HG02943 (cell line): ENCODE measurements around the gene FAM169A.
"Not testable (repeated sequence)": the region's sequence is repeated elsewhere in the genome, so short reads cannot be mapped to it uniquely, and the experiment has no call there.

Source experiments
- ATAC-seq: cut with Tn5 transposase; IDR thresholded peaks from one replicate; pipeline ENCODE4 v1.9.1; 2021; ENCODE audit warnings: mild to moderate bottlenecking, low read depth, moderate library complexity; ENCODE audit not compliant: unreplicated experiment

Gene FAM169A

GRCh38 chr5:74870299-74871067 lies 4.3 kb upstream of the FAM169A start:
- ATAC-seq, result no peak

- not testable (repeated sequence) for ATAC-seq
These were observed 3.2 kb upstream of the FAM169A start for GRCh38 chr5:74869414-74869813.

- no peak for ATAC-seq
These were observed 492 bp upstream of the FAM169A start for GRCh38 chr5:74866596-74867162.

- ATAC-seq, result no peak
These were observed 857 bp downstream of the FAM169A start for GRCh38 chr5:74865256-74865803.

GRCh38 chr5:74864823-74865222 lies 1.4 kb downstream of the FAM169A start:
- no peak for ATAC-seq

GRCh38 chr5:74863726-74864125 lies 2.5 kb downstream of the FAM169A start:
- no peak for ATAC-seq

- ATAC-seq, result no peak
These were observed 4.0 kb downstream of the FAM169A start for GRCh38 chr5:74862221-74862620.

GRCh38 chr5:74856975-74857374 lies 9.2 kb downstream of the FAM169A start:
- not testable (repeated sequence) for ATAC-seq

GRCh38 chr5:74853256-74853655 lies 12.9 kb downstream of the FAM169A start:
- no peak for ATAC-seq

- ATAC-seq, result no peak
These were observed 14.4 kb downstream of the FAM169A start for GRCh38 chr5:74851684-74852353.

GRCh38 chr5:74850789-74851425 lies 15.3 kb downstream of the FAM169A start:
- ATAC-seq, result no peak

GRCh38 chr5:74850030-74850429 lies 16.2 kb downstream of the FAM169A start:
- no peak for ATAC-seq

GRCh38 chr5:74848553-74849025 lies 17.6 kb downstream of the FAM169A start:
- ATAC-seq, result no peak

- ATAC-seq, result no peak
These were observed 27.0 kb downstream of the FAM169A start for GRCh38 chr5:74839229-74839628.

- ATAC-seq, result no peak
These were observed 27.9 kb downstream of the FAM169A start for GRCh38 chr5:74838262-74838661.

- ATAC-seq, result no peak
These were observed 29.1 kb downstream of the FAM169A start for GRCh38 chr5:74837115-74837514.

- ATAC-seq, result no peak
These were observed 32.5 kb downstream of the FAM169A start for GRCh38 chr5:74833537-74834266.

- ATAC-seq, result no peak
These were observed 36.8 kb downstream of the FAM169A start for GRCh38 chr5:74829413-74829812.

GRCh38 chr5:74822288-74822687 lies 43.9 kb downstream of the FAM169A start:
- no peak for ATAC-seq

- ATAC-seq, result no peak
These were observed 49.3 kb downstream of the FAM169A start for GRCh38 chr5:74816875-74817274.
